ENCODE data around the gene PRKCA. TPM values are rescaled to one million over a fixed set of nuclear protein-coding genes. Genes with fewer than 3 reads are reported as not detected.

PRKCA gene
- total and polyA plus RNA-seq, 2 of the 13 experiments (the other 11 are each of a cell fraction or from before 2014, with no cell fraction given) = 18.5 to 21.5 TPM

DNA sequence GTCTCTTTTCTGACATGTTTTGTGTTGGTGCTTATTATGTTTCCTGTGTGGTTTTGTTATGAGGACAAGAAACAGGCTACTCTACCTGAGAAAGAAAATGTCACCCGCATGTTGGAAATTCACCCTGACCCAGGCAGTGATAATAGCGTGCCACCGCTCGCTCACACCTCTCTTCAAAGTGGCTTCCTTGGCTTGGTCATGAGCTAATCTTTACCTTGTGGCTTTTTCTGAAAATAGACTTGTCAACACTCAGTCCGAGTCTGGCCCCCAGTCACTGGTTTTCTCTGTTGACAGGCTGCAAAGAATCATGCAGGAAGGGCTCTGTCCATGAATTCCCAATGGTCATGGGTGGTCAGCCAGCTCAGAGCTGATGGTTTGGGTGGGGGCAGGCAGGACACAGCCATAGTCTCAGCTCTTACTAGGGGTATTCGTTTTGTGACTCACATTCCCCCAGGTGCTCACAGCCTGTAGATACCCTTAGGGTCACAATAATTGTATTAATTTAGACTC is 411.2 kb downstream of the PRKCA start:
- WGBS (ENCODE audit: low lambda C conversion rate) = 76% methylated on average over 6 of the region's 6 CpGs
- no peak overlapping the region for H3K27ac ChIP-seq (ENCODE audit: extremely low read length, insufficient read depth, low read length)
- TF ChIP-seq TCF7 (IDR thresholded peaks at IDR 0.05; ENCODE audit: low read depth) (peak; percentile 36; the same call in 1 of the 2 replicates), BRD4 (CRISPR knock-in tag; IDR thresholded peaks at IDR 0.05) (no peak), RBM22 (optimal IDR thresholded peaks at IDR 0.05; ENCODE audit: low read length) (peak; percentile 13)
- TF ChIP-seq, protein P1, sequence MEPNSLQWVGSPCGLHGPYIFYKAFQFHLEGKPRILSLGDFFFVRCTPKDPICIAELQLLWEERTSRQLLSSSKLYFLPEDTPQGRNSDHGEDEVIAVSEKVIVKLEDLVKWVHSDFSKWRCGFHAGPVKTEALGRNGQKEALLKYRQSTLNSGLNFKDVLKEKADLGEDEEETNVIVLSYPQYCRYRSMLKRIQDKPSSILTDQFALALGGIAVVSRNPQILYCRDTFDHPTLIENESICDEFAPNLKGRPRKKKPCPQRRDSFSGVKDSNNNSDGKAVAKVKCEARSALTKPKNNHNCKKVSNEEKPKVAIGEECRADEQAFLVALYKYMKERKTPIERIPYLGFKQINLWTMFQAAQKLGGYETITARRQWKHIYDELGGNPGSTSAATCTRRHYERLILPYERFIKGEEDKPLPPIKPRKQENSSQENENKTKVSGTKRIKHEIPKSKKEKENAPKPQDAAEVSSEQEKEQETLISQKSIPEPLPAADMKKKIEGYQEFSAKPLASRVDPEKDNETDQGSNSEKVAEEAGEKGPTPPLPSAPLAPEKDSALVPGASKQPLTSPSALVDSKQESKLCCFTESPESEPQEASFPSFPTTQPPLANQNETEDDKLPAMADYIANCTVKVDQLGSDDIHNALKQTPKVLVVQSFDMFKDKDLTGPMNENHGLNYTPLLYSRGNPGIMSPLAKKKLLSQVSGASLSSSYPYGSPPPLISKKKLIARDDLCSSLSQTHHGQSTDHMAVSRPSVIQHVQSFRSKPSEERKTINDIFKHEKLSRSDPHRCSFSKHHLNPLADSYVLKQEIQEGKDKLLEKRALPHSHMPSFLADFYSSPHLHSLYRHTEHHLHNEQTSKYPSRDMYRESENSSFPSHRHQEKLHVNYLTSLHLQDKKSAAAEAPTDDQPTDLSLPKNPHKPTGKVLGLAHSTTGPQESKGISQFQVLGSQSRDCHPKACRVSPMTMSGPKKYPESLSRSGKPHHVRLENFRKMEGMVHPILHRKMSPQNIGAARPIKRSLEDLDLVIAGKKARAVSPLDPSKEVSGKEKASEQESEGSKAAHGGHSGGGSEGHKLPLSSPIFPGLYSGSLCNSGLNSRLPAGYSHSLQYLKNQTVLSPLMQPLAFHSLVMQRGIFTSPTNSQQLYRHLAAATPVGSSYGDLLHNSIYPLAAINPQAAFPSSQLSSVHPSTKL (CRISPR knock-in tag; IDR thresholded peaks at IDR 0.05) = no peak
- no peak for ATAC-seq
- no peaks in the 10 kb centered on the region for H4K20me1 ChIP-seq (ENCODE audit: insufficient read depth, low read length)
- ChIA-PET CTCF (ENCODE audit: low intra/inter-chr PET ratio, low total read pairs) (no interaction called here), POLR2A (no interaction called here)
- DNase-seq (ENCODE audit: low spot score) = no peak
- H2AFZ ChIP-seq (ENCODE audit: low read length) = no peak overlapping the region
- no peaks in the 10 kb centered on the region for H3K27me3 ChIP-seq (ENCODE audit: control insufficient read depth in 1 of 2, insufficient read depth in 2 of 2, low read length in 2 of 2)
- in situ Hi-C loops (cut with HindIII; ENCODE audit: extremely low pct_ligation_motif_present, low pct_unique_long_range_greater_than_20kb) = no loop called here
- H3K9me3 ChIP-seq (ENCODE audit: low read length) = no peaks in the 10 kb centered on the region
- no peak overlapping the region for H3K9ac ChIP-seq (ENCODE audit: insufficient read depth, low read depth, low read length)
- no peak overlapping the region for H3K4me3 ChIP-seq (replicated peaks in 1 of 3; ENCODE audit: insufficient read depth in 1 of 3, low read depth in 2 of 3, low read length in 3 of 3)
- peaks cover 0 to 7% of the 10 kb centered on the region in 2 experiments; a peak in 1 of 5 replicates for H3K36me3 ChIP-seq (replicated peaks in 1 of 2; ENCODE audit: control insufficient read depth in 1 of 2, insufficient read depth in 2 of 2, low read length in 2 of 2)
- no peak overlapping the region for H3K4me2 ChIP-seq (ENCODE audit: low read depth, low read length)
- FAIRE-seq = no peak
- no peaks in the 10 kb centered on the region for H3K79me2 ChIP-seq (ENCODE audit: insufficient read depth, low read length)
- intact Hi-C loops (cut with micrococcal nuclease; ENCODE audit: unreplicated experiment) = no loop called here
- no TSS peak for BruUV-seq (replicated peaks)
- H3K4me1 ChIP-seq (ENCODE audit: insufficient read depth, low read length) = peaks cover 36% of the 10 kb centered on the region

Data from HepG2 (cell line).